ENCODE data around the gene ASPHD2. TPM values are rescaled to one million over a fixed set of nuclear protein-coding genes. Genes with fewer than 3 reads are reported as not detected.
"Not testable (repeated sequence)": the region's sequence is repeated elsewhere in the genome, so short reads cannot be mapped to it uniquely, and the experiment has no call there.

Gene ASPHD2
- total RNA-seq, 1 donor from 2014 or later: 0.19 TPM

DNA sequence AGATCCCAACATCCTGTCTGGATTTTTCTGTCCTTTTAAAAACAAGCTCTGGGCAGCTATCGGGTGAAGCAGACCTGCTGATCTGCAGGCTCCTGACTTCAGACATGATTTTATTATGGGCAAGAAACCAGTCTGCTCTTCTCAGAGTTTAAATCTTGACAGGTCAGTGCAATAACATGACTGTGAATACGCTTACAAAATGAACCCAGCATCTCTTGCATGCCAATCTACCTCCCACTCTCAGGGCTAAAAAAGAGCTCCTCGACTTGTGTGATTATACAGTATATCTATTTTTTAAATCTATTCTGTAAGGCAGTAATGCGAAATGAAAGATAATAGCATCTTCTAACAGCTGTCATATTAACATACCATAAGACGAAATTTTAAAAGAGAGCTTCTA, 18.7 kb upstream of the ASPHD2 start:
- ATAC-seq: no peak
- DNase-seq (ENCODE audit: missing footprints): no peak
- intact Hi-C loops (cut with DNase I): no loop called here

DNA sequence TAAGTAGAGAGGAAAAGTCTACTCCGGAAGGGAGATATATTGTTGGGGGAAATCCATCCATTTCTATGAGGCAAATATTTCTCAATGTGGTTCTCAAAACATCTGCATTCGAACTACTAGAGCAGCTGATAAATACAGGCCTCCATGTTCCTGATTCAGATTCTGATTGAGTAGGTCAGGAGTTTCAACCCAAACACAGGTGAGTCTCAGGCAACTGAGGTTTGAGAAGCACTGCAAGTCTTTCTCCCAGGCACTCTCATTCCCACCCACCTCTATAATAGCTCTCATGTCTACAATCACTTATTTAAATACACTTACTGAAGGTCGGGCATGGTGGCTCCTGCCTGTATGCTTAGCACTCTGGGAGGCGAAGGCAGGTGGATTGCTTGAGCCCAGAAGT, 14.7 kb upstream of the ASPHD2 start:
- ATAC-seq (no peak), DNase-seq (ENCODE audit: missing footprints) (no peak)
- intact Hi-C loops (cut with DNase I): no loop called here

DNA sequence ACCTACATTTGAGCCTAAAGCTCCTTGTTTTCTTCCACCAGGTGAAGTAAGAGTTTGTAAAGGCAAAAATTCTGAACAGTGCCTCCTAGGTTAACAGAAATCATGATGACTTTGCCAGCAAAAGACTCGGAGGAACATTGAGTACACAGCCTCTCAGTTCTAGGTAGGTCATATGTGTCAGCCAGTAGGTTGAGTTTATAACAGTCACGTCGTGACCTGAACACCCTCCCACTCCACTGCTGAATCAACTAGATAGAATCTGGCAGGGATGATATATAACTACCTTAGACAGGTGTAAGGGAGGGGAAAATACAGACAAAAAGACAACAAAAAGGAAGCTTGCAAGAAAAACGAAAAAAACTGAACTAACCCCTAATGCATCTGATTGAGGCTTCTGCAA, 12.8 kb upstream of the ASPHD2 start:
- ATAC-seq (no peak), DNase-seq (ENCODE audit: missing footprints) (no peak)
- intact Hi-C loops (cut with DNase I): no loop called here

DNA sequence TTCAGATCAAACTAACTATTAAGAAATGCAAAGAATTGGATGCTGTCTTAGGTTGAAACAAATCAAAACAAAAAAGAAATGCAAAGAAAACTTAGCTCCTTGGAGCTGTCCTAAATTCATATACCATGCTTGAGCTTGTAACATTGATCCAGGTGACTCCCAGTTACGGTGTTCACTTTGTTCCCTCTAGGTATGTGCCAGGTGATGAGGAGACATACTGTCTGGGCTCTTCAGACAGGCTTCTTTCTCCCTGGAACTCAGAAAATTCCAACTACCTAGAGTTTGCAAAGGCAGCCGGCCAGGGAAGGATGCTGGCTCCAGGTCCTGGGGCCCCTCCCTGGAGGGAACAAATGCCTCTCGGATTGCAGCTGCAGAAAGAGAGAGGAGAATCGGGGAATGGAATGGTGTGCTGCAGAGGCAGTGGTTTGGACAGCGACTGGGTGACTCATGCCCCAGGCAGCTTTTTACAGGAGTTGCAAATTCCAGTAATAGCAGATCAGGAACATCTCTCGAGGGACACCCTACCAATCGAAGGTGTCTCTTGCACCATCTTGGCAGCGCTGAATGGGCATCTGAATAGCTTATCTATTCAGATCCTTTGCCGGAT, 12.3 kb upstream of the ASPHD2 start:
- DNase-seq (ENCODE audit: missing footprints): no peak
- intact Hi-C loops (cut with DNase I): no loop called here
- ATAC-seq: no peak

DNA sequence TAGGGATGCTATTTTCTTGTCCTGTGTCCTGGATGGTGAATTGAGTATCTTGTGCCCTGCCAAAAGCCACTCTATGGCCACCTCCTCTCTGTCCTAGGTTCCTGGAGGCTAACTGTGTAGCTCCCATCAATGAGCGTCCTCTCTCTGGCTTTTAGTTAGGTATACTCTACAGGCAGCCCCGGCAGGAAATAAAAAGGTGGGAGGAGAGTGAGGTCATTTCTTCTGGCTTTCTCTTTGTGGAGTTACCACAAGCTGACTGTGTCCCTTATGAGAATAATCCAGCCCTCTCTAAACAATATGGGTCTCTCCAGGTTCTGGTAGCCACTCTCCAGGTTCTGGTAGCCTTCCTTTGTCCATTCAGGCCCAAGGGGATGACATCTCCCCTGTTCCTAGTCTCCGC, 11.7 kb upstream of the ASPHD2 start:
- no peak for ATAC-seq
- intact Hi-C loops (cut with DNase I): no loop called here
- DNase-seq (ENCODE audit: missing footprints): no peak

DNA sequence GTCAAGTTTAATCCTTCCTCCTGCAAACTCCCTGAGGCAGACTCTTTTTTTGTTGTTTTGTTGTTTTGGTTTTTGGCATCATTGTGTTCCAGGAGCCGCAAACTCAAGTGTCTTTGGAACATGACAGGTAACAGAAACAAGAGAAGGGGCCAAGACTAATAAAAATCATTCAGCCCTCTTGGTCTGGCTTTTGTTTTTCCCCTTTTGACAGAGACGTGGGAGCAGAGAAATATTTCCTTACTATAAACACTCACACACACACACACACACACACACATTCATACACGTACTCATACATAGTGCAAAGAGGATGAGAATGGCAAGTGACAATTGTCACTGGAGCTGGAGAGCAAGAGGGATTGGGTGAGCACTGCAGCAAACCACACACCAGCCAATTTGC, 10.4 kb upstream of the ASPHD2 start:
- intact Hi-C loops (cut with DNase I): no loop called here
- DNase-seq (ENCODE audit: missing footprints): no peak
- no peak for ATAC-seq

DNA sequence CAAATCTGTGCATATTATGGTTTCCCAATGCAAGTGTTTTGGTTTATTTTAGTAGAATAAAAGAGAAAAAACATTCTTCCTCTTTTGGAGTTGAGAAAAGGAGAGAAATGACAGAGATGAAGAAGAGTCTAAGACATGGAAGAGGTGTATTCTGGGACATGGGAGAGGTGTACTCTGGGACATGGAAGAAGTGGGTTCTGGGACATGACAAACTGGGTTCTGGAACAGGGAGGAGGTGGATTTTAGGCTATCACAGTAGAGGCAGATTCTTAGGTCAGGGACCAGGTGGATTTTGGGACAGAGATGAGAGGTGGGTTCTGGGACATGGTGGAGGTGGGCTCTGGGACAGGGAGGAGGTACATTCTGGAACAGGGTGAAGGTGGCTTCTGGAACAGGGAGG, 2.1 kb upstream of the ASPHD2 start:
- ATAC-seq (no peak), DNase-seq (ENCODE audit: missing footprints) (no peak)
- intact Hi-C loops (cut with DNase I): no loop called here

DNA sequence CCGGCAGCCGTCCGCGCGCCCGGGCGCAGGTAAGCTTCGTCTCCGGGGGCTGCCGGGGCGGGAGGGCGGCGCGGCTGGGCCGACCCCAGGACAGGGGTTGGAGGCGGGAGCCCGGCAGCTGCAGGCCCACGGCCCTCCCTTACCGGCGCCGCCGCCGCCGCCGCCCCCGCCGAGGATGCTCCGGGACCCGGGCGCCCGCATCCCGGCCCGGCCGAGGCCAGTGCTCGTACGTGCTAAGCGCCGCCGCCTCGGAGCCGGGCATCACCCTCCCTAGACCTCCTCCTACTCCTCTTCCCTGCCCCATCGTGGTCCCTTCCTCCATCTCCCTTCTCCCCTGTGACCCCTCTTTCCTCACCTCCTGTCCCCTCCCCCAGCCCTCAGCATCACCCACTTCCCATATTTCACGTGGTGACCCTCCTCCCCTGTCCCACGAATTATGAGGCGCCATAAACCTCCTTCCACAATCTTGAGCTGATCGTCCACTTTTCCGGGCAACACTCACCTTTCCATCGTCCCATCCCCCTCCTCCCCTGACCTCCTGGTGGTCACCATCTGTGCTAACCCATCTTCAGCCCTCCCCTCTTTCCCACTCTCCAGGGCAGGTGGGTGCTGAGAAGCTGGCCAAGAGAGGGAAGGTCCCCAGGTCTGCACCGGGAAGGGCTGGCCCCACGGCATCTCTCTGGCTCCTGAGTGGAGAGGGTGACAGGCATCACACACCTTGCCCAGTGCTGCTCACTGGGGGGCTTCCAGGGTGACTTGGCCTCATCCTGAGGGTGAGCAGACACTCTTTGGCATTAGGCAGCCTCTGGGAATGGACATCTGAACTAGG, 612 bp downstream of the ASPHD2 start:
- no peak for ATAC-seq
- intact Hi-C loops (cut with DNase I): no loop called here

DNA sequence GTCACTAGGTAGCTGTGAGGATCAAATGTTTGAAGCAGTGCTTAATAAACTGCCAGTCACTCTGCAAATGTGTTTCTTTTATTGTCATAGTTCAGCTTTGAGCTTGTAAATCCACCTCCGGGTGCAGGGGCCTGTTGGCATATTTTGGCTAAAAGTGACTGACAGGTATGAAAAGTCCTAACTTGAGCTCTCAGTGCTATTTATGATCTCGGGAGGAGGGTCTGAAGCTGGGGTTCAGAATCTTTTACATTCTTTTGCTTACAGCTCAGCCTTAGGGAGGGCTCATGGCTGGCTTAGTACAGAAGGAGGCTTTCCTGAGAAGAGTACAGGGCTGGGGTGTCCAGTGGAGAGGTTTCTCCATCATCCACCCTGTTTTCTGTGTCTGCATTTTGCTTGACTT, 1.5 kb downstream of the ASPHD2 start:
- intact Hi-C loops (cut with DNase I): no loop called here
- no peak for DNase-seq (ENCODE audit: missing footprints)
- ATAC-seq: no peak

More for the DNA sequence above, 612 bp downstream of the ASPHD2 start:
- DNase-seq (ENCODE audit: missing footprints): no peak

DNA sequence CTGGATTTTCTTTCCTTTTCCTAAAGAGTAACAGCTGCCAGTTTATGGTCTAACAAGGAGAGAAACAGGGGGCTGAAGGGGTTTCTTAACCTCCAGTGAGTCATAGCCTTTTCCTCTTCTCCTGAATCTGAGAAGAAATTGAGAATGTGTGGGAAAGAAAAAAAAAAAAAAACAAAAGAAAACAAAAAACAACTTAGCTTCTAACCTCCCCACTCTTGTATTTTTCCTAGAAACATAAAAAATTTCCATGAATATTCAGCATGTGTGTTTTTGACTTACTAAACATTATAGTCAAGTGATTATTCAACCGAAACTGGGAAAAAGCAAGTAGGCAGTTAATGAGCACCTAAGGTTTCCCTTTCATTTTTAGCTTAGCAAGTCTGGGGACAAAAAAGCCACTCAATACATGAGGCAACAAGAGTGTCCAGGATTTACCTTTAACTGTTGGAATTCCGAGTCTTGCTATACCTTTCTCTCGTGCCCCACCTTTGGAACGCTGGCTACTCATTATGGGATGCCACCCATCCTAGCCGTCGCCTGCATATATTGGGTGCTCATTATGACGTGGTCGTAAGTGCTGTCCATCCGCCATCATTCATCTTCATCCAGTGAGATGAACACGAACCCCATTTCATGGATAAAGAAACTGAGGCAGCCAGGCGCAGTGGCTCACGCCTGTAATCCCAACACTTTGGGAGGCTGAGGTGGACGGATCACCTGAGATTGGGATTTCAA, 2.4 kb downstream of the ASPHD2 start:
- ATAC-seq (no peak), DNase-seq (ENCODE audit: missing footprints) (no peak)
- intact Hi-C loops (cut with DNase I): no loop called here

DNA sequence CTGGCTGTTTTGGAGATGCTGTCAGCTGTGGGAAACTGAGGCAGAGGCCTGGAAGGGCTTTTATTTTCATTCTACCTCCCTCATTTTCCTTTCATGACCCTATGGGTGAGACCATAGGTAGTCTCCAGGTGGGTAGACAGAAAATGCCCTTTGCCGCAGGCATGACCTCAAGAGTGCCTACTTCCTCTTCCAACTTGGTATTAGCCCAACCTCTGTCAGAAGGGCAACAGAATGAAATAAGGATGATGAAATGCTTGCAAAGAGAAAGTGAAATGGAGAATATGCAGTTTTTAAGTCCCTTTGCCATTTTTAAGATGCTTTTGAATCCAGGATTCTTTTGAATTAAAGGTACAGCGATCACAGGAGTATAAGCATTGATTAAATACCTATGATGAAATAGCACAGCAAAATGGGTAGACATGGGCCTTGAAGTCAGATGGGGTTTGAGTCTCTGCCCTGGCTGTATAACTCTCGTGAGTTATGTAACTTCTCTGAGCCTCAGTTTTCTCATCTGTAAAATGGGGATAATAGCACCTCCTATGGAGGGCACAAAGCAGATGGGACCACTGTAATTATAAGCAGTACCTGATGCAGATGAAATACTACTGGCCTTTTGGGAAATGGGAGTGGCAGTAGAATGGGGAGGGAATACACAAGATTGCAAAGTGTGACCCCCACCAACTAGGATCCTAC, 3.7 kb downstream of the ASPHD2 start:
- DNase-seq (ENCODE audit: missing footprints) (no peak), ATAC-seq (no peak)
- intact Hi-C loops (cut with DNase I): no loop called here

DNA sequence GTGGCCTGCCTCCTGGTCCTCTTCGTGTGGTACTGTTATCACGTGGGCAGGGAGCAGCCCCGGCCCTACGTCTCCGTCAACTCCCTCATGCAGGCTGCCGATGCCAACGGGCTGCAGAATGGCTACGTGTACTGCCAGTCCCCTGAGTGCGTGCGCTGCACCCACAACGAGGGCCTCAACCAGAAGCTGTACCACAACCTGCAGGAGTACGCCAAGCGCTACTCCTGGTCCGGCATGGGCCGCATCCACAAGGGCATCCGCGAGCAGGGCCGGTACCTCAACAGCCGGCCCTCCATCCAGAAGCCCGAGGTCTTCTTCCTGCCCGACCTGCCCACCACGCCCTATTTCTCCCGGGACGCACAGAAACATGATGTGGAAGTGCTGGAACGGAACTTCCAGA, 4.7 kb downstream of the ASPHD2 start:
- no peak for DNase-seq (ENCODE audit: missing footprints)
- no peak for ATAC-seq
- intact Hi-C loops (cut with DNase I): no loop called here

DNA sequence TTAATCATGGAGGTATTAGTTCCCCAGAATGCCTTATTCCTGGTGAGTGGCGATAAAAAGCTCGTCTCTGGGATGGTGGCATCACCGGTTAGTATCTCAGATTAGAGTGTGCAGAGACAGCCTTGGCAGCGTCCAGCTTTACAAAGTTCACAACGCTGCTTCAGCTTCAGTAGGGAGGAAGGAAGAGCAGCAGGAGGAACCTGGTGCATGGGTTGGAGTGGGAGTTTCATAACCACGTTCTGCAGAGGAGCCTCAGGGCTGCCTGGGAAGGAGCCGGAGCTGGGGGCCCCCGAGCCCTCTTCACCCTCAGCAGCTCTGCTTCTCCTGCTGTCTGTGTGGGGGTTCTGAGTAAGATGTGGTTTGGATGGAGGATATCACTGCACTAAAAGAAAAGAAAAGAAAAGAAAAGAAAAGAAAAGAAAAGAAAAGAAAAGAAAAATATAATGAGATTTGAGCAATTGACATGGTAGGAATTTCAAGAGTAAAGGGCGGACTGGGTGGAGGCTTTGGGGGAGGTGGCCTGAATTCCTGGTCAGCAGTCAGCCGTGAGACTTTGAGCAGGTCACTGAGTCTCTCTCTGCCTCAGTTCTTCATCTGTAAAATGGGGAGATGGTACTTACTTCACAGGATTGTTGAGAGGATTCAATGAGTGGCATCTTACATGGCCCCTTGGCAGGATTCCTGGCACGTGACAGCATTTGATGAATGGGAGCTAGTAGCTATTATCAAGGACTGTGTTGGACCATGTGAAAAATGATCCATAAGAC, 6.5 kb downstream of the ASPHD2 start:
- DNase-seq (ENCODE audit: missing footprints): no peak
- intact Hi-C loops (cut with DNase I): no loop called here
- ATAC-seq: no peak

DNA sequence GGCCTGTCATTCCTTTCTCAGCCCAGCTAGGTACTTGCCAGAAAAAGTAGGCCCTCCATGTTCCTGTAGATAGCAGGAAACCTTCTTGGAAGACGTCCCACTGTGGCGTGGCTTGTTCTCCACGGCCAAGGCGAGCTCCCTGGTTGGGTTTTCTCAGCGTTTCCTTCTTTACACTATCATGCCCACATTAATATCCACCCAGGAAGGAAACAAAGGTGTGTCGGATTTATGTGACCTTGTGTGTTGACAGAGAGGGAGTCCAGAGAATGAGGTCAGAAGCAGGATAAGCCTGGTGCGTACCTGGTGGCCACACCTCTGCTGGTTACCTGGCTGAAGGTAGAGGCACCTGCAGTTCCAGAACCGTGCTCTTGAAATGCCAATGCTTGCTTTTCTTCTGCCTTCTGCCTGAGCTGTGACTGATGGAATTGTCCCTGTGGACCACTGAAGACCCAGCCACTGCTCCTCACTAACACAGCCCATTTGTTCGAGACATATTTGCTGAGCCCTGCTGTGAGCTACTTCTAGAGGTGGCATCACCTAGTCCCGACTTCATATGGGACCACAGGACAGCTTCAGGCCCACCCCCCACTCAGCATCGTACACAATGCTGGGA, 7.9 kb downstream of the ASPHD2 start:
- DNase-seq (ENCODE audit: missing footprints) (no peak), ATAC-seq (no peak)
- intact Hi-C loops (cut with DNase I): no loop called here

DNA sequence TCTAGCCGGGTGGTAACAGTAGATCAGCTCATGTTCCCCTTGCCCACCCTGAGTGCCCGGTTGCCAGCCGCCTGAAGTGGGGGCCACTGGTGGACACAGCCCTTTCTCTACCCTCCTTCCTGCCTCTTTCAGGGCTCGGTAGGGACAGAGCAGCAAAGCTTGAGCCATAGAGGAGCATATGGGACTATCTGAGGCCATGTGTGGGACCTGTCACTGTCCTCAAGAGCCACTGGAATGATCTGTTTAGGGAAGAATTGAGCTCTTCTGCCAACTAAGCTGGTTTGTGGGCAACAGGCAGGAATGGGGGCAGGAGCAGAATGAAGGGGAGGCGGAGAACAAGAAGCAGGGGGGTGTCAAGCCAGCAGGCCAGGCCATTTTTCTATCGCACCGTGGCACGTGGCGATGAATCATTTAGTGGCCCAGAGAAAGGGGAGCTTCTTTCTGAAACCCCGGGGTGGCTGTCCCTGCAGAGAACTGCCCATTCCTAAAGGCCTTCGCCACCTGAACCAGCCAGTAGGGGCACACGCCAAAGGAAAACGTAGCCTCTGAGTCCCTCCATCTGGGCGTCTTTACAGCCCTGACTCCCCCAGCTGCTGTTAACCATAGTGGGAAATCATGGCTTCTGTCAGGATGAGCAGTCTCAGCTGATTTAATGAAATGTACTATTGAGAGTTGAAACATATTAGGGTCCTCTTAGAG, 8.8 kb downstream of the ASPHD2 start:
- intact Hi-C loops (cut with DNase I): no loop called here
- ATAC-seq (no peak), DNase-seq (ENCODE audit: missing footprints) (no peak)

DNA sequence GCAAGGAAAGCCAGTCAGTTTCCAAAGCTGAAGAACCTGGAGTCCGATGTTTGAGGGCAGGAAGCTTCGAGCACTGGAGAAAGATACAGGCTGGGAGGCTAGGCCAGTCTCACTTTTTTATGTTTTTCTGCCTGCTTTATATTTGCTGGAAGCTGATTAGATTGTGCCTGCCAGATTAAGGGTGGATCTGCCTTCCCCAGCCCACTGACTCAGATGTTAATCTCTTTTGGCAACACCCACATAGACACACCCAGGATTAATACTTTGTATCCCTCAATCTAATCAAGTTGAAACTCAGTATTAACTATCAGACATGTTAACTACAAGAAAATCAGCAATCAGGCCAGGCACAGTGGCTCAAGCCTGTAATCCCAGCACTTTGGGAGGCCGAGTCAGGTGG, 9.7 kb downstream of the ASPHD2 start:
- intact Hi-C loops (cut with DNase I); DNase-seq (ENCODE audit: missing footprints): not testable (repeated sequence)

DNA sequence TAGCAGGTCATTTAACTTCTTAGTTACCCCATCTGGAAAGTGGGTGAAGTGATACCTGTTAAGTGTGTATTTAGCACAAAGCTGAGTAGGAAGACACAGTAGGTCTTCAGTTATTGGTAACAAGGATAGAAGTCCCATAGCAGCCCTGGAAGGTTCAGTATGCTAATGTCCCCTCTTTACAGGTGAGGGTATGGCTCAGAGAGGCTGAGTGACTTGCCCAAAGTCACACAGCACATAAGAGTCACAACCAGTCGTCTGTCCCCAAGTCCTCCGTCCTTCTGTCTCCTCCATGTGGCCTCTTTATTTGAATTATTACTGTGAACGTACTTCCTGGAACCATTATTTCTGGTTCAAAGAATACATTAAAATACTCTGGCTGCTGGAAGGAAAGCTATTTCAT, 10.5 kb downstream of the ASPHD2 start:
- DNase-seq (ENCODE audit: missing footprints): no peak
- ATAC-seq: no peak
- intact Hi-C loops (cut with DNase I): no loop called here

More for the DNA sequence above, 9.7 kb downstream of the ASPHD2 start:
- ATAC-seq: not testable (repeated sequence)

Measured in Right ventricle myocardium inferior (tissue), 1 donor.